Spleen (tissue), 7 donors: ENCODE data around the gene CDKN2D.

Experiments used
- CTCF ChIP-seq, 11 experiments: fragments of 200-600 bp in 7 of 11; fragments of 450-650 bp in 4 of 11; sonication (generic) in 4 of 11; IDR thresholded peaks in 8 of 11; conservative IDR thresholded peaks in 3 of 11; 1 replicate in 7 of 11; 2 replicates in 4 of 11; pipeline versions ENCODE4 v1.4.0 to v1.8.0; 2016 to 2021; ENCODE audit warnings: antibody characterized with exemption in 11 of 11, inconsistent platforms in 4 of 11, mild to moderate bottlenecking in 1 of 11
- POLR2A ChIP-seq, 3 donors: fragments of 450-650 bp; IDR thresholded peaks; one replicate each; pipeline ENCODE4 v1.5.1; 2017; ENCODE audit warnings: antibody characterized with exemption in 3 of 3, mild to moderate bottlenecking in 1 of 3
- POLR2AphosphoS5 ChIP-seq, 3 donors: sonication (generic); formaldehyde crosslinking; IDR thresholded peaks; one replicate each; pipeline ENCODE4 v1.5.1; 2017; ENCODE audit warnings: antibody characterized with exemption in 3 of 3
- donor health status: DM: no; HTN: no; CAD: no; lungs with moderate emphysema.
- donor health status: DM: no; HTN: no; CAD: no.
- donor health status: DM: no; HTN: no; CAD: no.

GRCh38 chr19:10551698-10552301 lies 17.0 kb downstream of the CDKN2D start:
- TF ChIP-seq POLR2A (IDR thresholded peaks at IDR 0.05) (no peak), CTCF (IDR thresholded peaks at IDR 0.05 in 8 of 11, conservative IDR thresholded peaks at IDR 0.05 in 3 of 11) (peak in 1 of 11 experiments; percentile 40), POLR2AphosphoS5 (IDR thresholded peaks at IDR 0.05) (peak in 1 of 3 donors; percentile 55)
